Karpas-422 (cell line): ENCODE measurements around the gene CDH2. TPM values are rescaled to one million over a fixed set of nuclear protein-coding genes. Genes with fewer than 3 reads are reported as not detected.

ENCODE experiments used
- DNase-seq: peaks from one replicate; pipeline ENCODE4 v3.0.0-alpha.2; 2015
- H2AFZ ChIP-seq: fragments of 200-600 bp; sonication (generic); 2 replicates; pipeline ENCODE4 v1.6.1; 2014; ENCODE audit warnings: antibody characterized with exemption, low read length, mixed read lengths
- H3K27ac ChIP-seq: fragments of 200-600 bp; sonication (generic); 2 replicates; pipeline ENCODE4 v1.5.1; 2014; ENCODE audit warnings: mild to moderate bottlenecking, low read length, moderate library complexity
- H3K27me3 ChIP-seq: fragments of 200-600 bp; sonication (generic); 2 replicates; pipeline ENCODE4 v1.6.1; 2014; ENCODE audit warnings: low read length, mixed read lengths
- H3K36me3 ChIP-seq: fragments of 200-600 bp; sonication (generic); 2 replicates; pipeline ENCODE4 v1.6.1; 2014; ENCODE audit warnings: low read length, mixed read lengths; ENCODE audit not compliant: insufficient read depth
- H3K4me1 ChIP-seq: fragments of 200-600 bp; sonication (generic); 2 replicates; pipeline ENCODE4 v1.6.1; 2014; ENCODE audit warnings: mild to moderate bottlenecking, low read length, mixed read lengths
- H3K4me2 ChIP-seq: fragments of 200-600 bp; sonication (generic); 2 replicates; pipeline ENCODE4 v1.6.1; 2014; ENCODE audit warnings: low read length, low read depth, mild to moderate bottlenecking; ENCODE audit not compliant: poor library complexity, severe bottlenecking
- H3K4me3 ChIP-seq: fragments of 200-600 bp; sonication (generic); 2 replicates; pipeline ENCODE4 v1.5.1; 2014; ENCODE audit warnings: mild to moderate bottlenecking, antibody characterized with exemption, low read length, mixed read lengths
- H3K79me2 ChIP-seq: fragments of 200-600 bp; sonication (generic); 2 replicates; pipeline ENCODE4 v1.6.1; 2014; ENCODE audit warnings: mild to moderate bottlenecking, low read length, mixed read lengths
- H3K9ac ChIP-seq: fragments of 200-600 bp; sonication (generic); 2 replicates; pipeline ENCODE4 v1.6.0; 2014; ENCODE audit warnings: low read length
- H3K9me2 ChIP-seq: fragments of 200-600 bp; sonication (generic), shearing (Covaris generic); replicated peaks from 2 replicates; pipeline ENCODE4 v1.6.0; 2014; ENCODE audit warnings: mild to moderate bottlenecking, low read length, moderate library complexity; ENCODE audit not compliant: insufficient read depth
- H3K9me3 ChIP-seq: fragments of 300-700, 200-600 bp; sonication (generic); 2 replicates; pipeline ENCODE4 v1.6.1; 2014; ENCODE audit warnings: low read length, mixed read lengths
- H4K20me1 ChIP-seq: fragments of 200-600 bp; sonication (generic); 2 replicates; pipeline ENCODE4 v1.6.1; 2014; ENCODE audit warnings: mild to moderate bottlenecking, antibody characterized with exemption, low read length, low read depth; ENCODE audit not compliant: insufficient read depth
- total RNA-seq: library from RNA; depleted of rRNA; stranded (reverse); fragments of >200 nt; shearing (Covaris generic); gene quantifications from 2 replicates; pipeline ENCODE4 v1.2.3, GENCODE V29; 2014; ENCODE audit warnings: low replicate concordance

The CDH2 gene
- total RNA-seq, 1 experiment from 2014 or later: not detected

GRCh38 chr18:27983780-27984179 lies 193.2 kb downstream of the CDH2 start:
- Histone ChIP-seq H3K4me3 (no peak overlapping the region), H3K9ac (no peak overlapping the region), H3K27me3 (no peaks in the 10 kb centered on the region), H3K79me2 (no peaks in the 10 kb centered on the region), H2AFZ (no peak overlapping the region), H4K20me1 (no peaks in the 10 kb centered on the region), H3K9me3 (no peaks in the 10 kb centered on the region), H3K4me2 (no peak overlapping the region), H3K4me1 (no peaks in the 10 kb centered on the region), H3K9me2 (0 out of 2 replicates have a peak, but pooled peaks cover 3% of the 10 kb centered on the region), H3K27ac (no peak overlapping the region), H3K36me3 (no peaks in the 10 kb centered on the region)
- no peak for DNase-seq

- Histone ChIP-seq H4K20me1 (no peaks in the 10 kb centered on the region), H2AFZ (no peak overlapping the region), H3K79me2 (no peaks in the 10 kb centered on the region), H3K27ac (no peak overlapping the region), H3K4me2 (no peak overlapping the region), H3K4me1 (no peaks in the 10 kb centered on the region), H3K27me3 (no peaks in the 10 kb centered on the region), H3K9ac (no peak overlapping the region), H3K9me2 (0 out of 2 replicates have a peak, but pooled peaks cover 3% of the 10 kb centered on the region), H3K36me3 (no peaks in the 10 kb centered on the region), H3K4me3 (no peak overlapping the region), H3K9me3 (peaks cover 13% of the 10 kb centered on the region)
- no peak for DNase-seq
Observed at GRCh38 chr18:27976806-27977408, 200.0 kb downstream of the CDH2 start.

GRCh38 chr18:27970321-27970720 lies 206.6 kb downstream of the CDH2 start:
- no peak overlapping the region for H3K4me3 ChIP-seq
- no peak overlapping the region for H3K27ac ChIP-seq
- H3K9me2 ChIP-seq: no peaks in the 10 kb centered on the region; the same call in 1 of the 2 replicates

GRCh38 chr18:27969206-27969605 lies 207.7 kb downstream of the CDH2 start:
- Histone ChIP-seq H4K20me1 (no peaks in the 10 kb centered on the region), H3K4me1 (no peaks in the 10 kb centered on the region), H3K27ac (no peak overlapping the region), H3K4me2 (no peak overlapping the region), H3K4me3 (no peak overlapping the region), H3K36me3 (no peaks in the 10 kb centered on the region), H2AFZ (no peak overlapping the region), H3K9ac (no peak overlapping the region), H3K79me2 (no peaks in the 10 kb centered on the region), H3K27me3 (no peaks in the 10 kb centered on the region), H3K9me3 (peaks cover 18% of the 10 kb centered on the region; the same call in 1 of the 2 replicates), H3K9me2 (no peaks in the 10 kb centered on the region; the same call in 1 of the 2 replicates)
- DNase-seq: no peak

More at GRCh38 chr18:27970321-27970720, 206.6 kb downstream of the CDH2 start:
- peaks cover 18% of the 10 kb centered on the region; the same call in 1 of the 2 replicates for H3K9me3 ChIP-seq
- no peak overlapping the region for H2AFZ ChIP-seq
- no peak overlapping the region for H3K9ac ChIP-seq
- H3K36me3 ChIP-seq: no peaks in the 10 kb centered on the region
- no peaks in the 10 kb centered on the region for H4K20me1 ChIP-seq
- H3K4me2 ChIP-seq: no peak overlapping the region
- H3K27me3 ChIP-seq: no peaks in the 10 kb centered on the region
- H3K79me2 ChIP-seq: no peaks in the 10 kb centered on the region
- H3K4me1 ChIP-seq: no peaks in the 10 kb centered on the region
- DNase-seq: no peak

DNA sequence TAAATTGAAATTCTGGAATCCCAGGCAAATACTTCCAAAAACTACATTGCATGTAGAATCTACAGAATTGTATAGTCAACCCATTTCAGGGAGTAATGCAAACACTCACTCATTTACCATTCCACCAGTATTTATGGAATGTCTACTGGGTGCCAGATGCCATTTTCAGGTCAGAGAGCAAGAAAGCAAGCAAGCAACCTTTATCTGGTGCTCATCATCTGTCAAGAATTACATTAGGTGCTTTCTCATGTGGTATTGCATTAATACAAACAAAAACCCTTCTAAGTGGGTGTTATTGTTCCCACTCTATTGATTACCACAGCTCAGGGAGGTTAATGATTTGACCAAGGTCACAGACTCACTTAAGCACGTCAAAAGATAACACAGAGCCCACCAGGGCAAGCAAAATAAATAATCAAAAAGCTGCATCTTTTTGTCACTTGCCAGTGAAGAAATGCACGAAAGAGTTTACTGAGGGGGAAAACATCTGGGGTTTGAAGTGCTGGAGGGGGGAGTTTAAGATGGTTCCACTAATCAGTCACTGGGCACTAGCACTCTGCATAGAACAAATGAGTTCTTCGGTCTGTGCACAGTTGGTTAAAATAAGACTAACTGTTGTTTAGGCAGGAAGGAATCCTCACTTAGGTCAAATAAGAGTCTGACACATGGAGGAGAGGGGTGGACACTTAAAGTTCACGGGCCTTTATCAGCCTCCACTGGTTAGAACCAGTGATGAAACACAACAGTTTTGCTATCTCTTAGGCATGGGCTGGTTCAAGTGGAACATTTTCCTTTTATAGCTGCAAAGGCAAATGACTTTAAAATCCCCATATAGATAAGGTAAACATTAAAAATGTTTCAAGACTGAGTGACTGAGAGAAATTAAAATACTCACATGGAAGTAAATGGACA lies 208.8 kb downstream of the CDH2 start:
- Histone ChIP-seq H3K9me3 (peaks cover 18% of the 10 kb centered on the region; the same call in 1 of the 2 replicates), H3K27me3 (no peaks in the 10 kb centered on the region), H3K9me2 (no peaks in the 10 kb centered on the region; the same call in 1 of the 2 replicates), H3K4me2 (no peak overlapping the region), H2AFZ (no peak overlapping the region), H3K4me3 (no peak overlapping the region), H4K20me1 (no peaks in the 10 kb centered on the region), H3K9ac (no peak overlapping the region), H3K27ac (no peak overlapping the region), H3K4me1 (no peaks in the 10 kb centered on the region), H3K79me2 (no peaks in the 10 kb centered on the region), H3K36me3 (no peaks in the 10 kb centered on the region)
- no peak for DNase-seq

DNA sequence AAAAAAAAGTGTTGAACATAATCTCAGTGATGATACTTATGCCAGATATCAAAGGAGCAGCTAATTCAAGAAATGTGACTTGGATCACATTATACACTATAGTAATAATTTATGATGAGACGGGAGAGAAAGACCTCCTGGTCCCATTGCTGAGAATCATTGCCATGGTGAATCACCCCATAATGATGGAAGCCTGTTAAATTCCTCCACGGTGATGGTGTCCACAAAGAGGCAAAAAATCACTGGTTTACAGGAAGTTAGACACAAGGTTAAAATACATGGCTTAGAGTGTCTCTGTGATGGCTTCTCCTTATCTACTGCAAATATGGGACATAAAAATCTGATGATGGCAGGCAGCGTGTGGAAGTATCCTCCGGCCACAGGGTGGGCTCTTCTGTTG lies 210.0 kb downstream of the CDH2 start:
- Histone ChIP-seq H3K4me3 (no peak overlapping the region), H2AFZ (no peak overlapping the region), H3K9me3 (peaks cover 15% of the 10 kb centered on the region; the same call in 1 of the 2 replicates), H3K4me2 (no peak overlapping the region), H3K79me2 (no peaks in the 10 kb centered on the region), H3K27me3 (no peaks in the 10 kb centered on the region), H3K9ac (no peak overlapping the region), H3K4me1 (no peaks in the 10 kb centered on the region), H4K20me1 (no peaks in the 10 kb centered on the region), H3K9me2 (no peaks in the 10 kb centered on the region; the same call in 1 of the 2 replicates), H3K36me3 (no peaks in the 10 kb centered on the region), H3K27ac (no peak overlapping the region)
- DNase-seq: no peak

DNA sequence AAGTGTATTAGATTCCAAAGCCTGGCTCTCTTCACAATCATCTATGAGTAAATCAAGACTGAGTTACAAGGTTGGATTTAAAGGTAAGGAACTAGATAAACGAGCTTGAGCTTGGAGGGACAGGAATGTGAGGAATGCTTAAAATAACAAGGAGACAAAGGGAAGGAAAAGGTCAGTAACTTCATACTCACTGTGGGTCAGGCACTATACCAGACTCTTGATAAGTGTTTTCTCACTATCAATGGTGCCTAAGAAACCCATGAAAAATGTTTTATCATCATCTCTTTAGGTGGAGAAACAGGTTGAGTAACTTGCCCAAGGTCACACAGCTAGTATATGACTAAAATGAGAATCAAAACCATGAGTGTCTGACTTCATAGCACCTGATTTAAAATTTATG lies 212.1 kb downstream of the CDH2 start:
- Histone ChIP-seq H3K4me1 (no peaks in the 10 kb centered on the region), H2AFZ (no peak overlapping the region), H3K4me2 (no peak overlapping the region), H3K79me2 (no peaks in the 10 kb centered on the region), H3K9me2 (no peaks in the 10 kb centered on the region; the same call in 1 of the 2 replicates), H3K27me3 (no peaks in the 10 kb centered on the region), H3K27ac (no peak overlapping the region), H3K36me3 (no peaks in the 10 kb centered on the region), H3K4me3 (no peak overlapping the region), H3K9me3 (peaks cover 10% of the 10 kb centered on the region; the same call in 1 of the 2 replicates), H4K20me1 (no peaks in the 10 kb centered on the region), H3K9ac (no peak overlapping the region)
- DNase-seq: no peak

GRCh38 chr18:27959101-27959500 lies 217.8 kb downstream of the CDH2 start:
- Histone ChIP-seq H3K4me2 (no peak overlapping the region), H3K27me3 (no peaks in the 10 kb centered on the region), H3K79me2 (no peaks in the 10 kb centered on the region), H4K20me1 (no peaks in the 10 kb centered on the region), H3K36me3 (no peaks in the 10 kb centered on the region), H3K27ac (no peak overlapping the region), H2AFZ (no peak overlapping the region), H3K4me3 (no peak overlapping the region), H3K9me2 (no peaks in the 10 kb centered on the region), H3K9ac (no peak overlapping the region), H3K9me3 (no peaks in the 10 kb centered on the region), H3K4me1 (no peaks in the 10 kb centered on the region)
- DNase-seq: no peak
